ENCODE measurements around the gene PPP1R1C. TPM values are rescaled to one million over a fixed set of nuclear protein-coding genes. Genes with fewer than 3 reads are reported as not detected.
"Not testable (repeated sequence)": the region's sequence is repeated elsewhere in the genome, so short reads cannot be mapped to it uniquely, and the experiment has no call there.

PPP1R1C gene
- not detected for total RNA-seq

GRCh38 chr2:181985632-181986205 is at the start of gene PPP1R1C:
Gene PPP1R1C, plus strand, starts transcription at chr2:181985853. Its CDS starts 258 bp downstream, at chr2:181986111.
- DNase-seq (ENCODE audit: low read depth in 2 of 3, low spot score in 2 of 3), result no peak

GRCh38 chr2:181937473-181937872 is 48.2 kb upstream of the PPP1R1C start:
- DNase-seq (ENCODE audit: low read depth in 2 of 3, low spot score in 2 of 3), result peak in 1 of 3 donors; percentile 35

GRCh38 chr2:181943411-181944124 is 42.1 kb upstream of the PPP1R1C start:
- no peak for DNase-seq (ENCODE audit: low read depth in 2 of 3, low spot score in 2 of 3)

- DNase-seq (ENCODE audit: low read depth in 2 of 3, low spot score in 2 of 3), result no peak
Measured at GRCh38 chr2:181944164-181944913, 41.3 kb upstream of the PPP1R1C start.

GRCh38 chr2:181944914-181945291 is 40.8 kb upstream of the PPP1R1C start:
- no peak for DNase-seq (ENCODE audit: low read depth in 2 of 3, low spot score in 2 of 3)

DNA sequence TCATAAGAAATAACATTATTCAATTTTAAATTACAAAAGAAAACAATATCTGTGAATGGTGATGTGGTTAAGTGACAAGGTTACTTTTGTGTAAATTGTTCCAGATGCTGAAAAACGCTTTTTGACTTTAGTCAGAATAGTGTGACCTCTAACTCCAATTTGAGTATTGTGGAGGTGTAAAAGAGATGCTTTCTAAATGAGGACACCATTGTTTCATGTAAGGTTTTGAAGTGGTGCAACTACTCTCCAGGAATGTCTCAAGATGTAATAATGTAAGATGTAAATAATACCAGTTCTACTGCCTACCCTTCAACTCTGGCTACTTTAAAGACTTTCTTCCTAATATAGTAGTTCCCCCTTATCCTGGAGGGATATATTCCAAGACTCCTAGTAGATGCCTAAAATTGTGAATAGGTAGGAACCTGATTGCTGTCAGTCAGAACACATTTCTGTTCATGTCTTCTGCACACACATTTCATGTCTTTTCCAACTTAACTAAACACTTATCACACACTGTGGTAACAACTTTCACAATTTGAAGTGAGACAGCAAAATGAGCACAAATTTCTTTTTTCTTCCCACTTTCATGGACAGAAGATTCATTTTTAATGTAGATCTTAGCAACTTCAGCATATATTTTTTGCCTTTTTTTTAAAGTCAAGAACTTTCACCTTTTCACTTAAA is 39.1 kb upstream of the PPP1R1C start:
- no peak for DNase-seq (ENCODE audit: low read depth in 2 of 3, low spot score in 2 of 3)

DNA sequence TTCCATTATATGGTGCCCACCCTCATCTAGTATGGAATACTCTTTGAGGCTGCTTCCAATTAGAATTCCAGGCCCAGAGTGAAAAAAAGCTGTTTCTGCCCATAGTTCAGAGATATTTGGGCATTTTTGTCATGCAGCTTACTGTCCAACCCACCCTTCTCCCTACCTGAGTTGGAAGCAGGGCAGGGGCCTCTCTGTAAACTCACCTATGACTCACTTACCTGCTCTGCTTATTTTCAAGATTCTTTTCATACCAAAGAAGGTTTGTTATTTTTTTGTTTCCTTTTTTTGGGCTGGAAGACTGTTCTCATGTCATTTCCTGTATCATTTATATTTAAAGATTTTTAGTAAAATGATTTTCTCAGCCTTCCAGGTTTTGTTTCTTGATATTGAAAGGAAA is 38.4 kb upstream of the PPP1R1C start:
- DNase-seq (ENCODE audit: low read depth in 2 of 3, low spot score in 2 of 3), result no peak

DNA sequence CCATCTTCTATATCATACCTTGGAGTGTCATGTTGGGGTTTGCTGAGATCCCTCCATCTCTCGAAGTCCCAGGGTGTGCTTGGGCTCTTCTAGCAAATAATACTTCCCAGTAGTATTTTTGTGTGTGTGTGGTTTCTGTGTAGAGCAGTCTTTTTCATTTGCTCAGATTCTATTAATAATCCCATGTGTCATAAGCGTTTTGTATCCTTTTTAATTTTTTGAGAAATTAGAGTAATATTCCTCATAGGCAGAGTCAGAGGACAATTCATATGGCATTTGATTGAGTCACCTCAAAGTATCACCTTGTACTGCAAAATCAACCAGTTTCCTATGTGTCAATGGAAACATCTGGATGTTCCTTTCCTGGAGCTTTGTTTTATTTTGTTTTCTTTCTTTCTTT is 37.4 kb upstream of the PPP1R1C start:
- no peak for DNase-seq (ENCODE audit: low read depth in 2 of 3, low spot score in 2 of 3)

GRCh38 chr2:181949047-181949446 is 36.6 kb upstream of the PPP1R1C start:
- no peak for DNase-seq (ENCODE audit: low read depth in 2 of 3, low spot score in 2 of 3)

GRCh38 chr2:181952404-181953226 is 33.0 kb upstream of the PPP1R1C start:
- no peak for DNase-seq (ENCODE audit: low read depth in 2 of 3, low spot score in 2 of 3)

DNA sequence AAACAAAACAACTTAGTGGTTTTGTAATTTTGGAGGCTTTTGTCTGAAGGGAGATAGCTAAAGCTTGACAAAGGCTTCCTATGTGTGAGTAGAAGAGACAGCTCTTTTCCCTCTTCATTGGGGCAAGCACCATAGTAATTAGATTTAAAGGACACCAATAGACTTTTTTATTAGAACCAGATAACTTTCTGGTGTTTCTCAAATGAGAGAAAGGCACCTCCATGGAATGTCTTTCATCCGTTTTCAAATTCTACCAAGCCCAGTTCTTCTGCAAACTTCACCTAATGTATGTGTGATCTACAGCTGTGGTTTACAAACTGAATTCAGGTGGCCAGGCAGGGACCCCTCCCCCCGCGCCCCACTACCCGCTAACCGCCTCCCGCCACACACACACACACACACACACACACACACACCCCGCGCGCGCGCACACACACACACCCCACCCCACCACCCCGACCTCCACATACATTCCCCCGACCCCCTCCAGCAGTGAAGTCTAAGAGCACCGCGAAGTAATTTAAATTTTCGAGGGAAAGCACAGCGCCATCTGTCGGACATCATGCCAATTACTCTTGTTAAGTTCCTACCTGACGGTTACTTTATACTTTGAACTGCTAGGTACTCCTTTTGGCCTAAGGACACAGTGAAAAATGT is 31.6 kb upstream of the PPP1R1C start:
- peak; percentile 26 to 85 (median 71) for DNase-seq (ENCODE audit: low read depth in 2 of 3, low spot score in 2 of 3)

DNA sequence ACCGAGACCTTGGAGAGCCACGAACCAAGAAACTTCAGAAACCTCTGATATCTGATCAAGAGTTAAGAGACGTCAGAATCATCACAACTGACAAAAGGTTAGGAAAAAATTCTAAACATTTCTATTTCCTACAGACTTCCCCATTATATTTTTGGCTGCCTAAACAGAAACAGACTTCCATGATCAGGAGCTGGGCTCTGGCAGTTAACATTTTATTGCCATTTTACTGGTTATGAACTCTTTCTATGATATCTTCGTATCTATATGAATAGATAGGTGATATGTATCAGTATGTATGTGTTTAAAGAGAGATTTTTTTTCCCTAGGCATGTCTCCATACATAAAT is 31.1 kb upstream of the PPP1R1C start:
- DNase-seq (ENCODE audit: low read depth in 2 of 3, low spot score in 2 of 3), result no peak

- peak in 1 of 3 donors; percentile 2 for DNase-seq (ENCODE audit: low read depth in 2 of 3, low spot score in 2 of 3)
Measured at GRCh38 chr2:181955010-181955409, 30.6 kb upstream of the PPP1R1C start.

DNA sequence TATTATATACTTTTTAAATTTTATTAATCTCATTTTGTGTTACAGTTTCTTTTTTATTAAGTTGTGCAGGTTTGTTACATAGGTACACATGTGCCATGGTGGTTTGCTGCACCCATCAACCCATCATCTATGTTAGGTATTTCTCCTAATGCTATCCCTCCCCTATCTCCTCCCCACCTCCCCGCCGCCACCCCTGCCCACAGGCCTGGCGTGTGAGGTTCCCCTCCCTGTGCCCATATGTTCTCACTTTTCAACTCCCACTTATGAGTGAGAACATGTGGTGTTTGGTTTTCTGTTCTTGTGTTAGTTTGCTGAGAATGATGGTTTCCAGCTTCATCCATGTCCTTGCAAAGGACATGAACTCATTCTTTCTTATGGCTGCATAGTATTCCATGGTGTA is 29.8 kb upstream of the PPP1R1C start:
- DNase-seq (ENCODE audit: low read depth in 2 of 3, low spot score in 2 of 3), result not testable (repeated sequence)

DNA sequence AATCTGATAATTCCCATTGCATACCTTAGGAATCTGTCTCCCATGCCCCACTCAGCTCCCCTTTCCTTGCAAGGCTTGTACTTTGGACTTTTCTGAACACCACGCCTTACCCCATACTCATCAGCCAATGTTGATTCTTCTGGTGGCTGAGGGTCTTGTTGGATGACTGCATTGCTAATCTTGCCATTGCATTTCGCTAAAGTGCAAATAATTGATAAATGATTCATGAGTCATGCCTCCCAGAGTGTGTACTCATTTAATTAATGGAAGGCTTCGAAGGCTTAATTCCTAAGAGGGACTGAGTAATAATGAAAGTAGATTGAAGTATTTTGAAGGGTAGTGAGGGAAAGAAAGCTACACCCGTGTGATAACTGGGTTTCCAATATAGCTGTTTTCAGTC is 28.0 kb upstream of the PPP1R1C start:
- no peak for DNase-seq (ENCODE audit: low read depth in 2 of 3, low spot score in 2 of 3)

GRCh38 chr2:181958726-181959125 is 26.9 kb upstream of the PPP1R1C start:
- DNase-seq (ENCODE audit: low read depth in 2 of 3, low spot score in 2 of 3), result no peak

DNA sequence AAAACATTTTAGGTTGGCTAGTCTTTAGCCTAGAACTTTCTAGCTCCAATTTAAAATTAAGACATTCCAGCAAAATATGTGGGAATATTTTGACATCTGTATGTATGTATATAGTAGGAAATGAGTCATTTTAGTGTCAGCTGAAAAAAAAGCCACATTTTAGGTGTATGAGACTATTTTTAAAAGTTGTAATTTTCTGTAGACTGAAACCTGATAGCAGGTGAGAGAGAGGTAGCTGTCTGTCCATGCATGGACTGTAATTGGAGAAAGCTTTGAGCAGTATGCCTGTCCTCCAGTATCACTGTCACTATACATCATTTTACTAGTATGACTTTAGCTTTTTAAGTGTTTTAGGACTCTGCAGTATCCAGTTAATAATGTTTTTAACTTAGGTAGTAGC is 26.1 kb upstream of the PPP1R1C start:
- DNase-seq (ENCODE audit: low read depth in 2 of 3, low spot score in 2 of 3), result no peak

DNA sequence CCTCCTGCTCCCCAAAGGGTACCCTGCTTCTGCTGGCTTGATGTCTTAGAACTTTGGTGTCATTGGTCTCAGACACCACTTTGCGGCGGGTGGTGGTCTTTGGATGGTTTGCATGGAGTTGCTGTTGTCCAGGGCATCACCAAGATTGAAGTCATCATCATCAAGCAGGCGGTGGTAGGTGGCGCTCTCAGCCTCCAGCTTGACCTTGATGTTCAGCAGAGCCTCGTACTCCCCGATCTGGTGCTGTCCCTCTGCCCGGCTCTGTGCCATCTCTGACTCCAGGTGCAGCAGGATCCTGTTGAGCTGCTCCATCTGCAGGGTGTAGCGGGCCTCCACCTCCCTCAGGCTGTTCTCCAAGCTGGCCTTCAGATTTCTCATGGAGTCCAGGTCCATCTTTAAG is 24.5 kb upstream of the PPP1R1C start:
- not testable (repeated sequence) for DNase-seq (ENCODE audit: low read depth in 2 of 3, low spot score in 2 of 3)

DNA sequence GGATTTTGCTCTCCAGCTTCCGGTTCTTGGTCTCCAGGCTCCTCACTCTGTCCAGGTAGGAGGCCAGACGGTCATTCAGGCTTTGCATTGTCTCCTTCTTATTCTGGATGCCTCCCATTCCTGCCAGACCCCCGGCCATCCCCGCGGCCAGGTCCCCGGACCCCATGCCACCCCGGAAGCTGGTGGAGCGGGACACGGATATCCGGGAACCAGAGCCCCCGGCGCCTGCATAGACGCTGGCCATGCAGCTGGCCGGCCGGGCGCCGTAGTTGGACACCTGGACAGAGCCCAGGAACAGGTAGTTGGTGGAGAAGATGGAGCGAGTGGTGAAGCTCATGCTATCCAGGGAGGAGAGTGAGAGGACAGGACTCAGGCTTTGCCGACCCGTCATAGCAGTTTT is 23.5 kb upstream of the PPP1R1C start:
- DNase-seq (ENCODE audit: low read depth in 2 of 3, low spot score in 2 of 3), result no peak

GRCh38 chr2:181970160-181970794 is 15.4 kb upstream of the PPP1R1C start:
- DNase-seq (ENCODE audit: low read depth in 2 of 3, low spot score in 2 of 3), result no peak

All from hematopoietic multipotent progenitor cell (in vitro differentiated cells).